Thyroid gland (tissue), 4 donors: ENCODE measurements around the gene CALD1. TPM values are rescaled to one million over a fixed set of nuclear protein-coding genes. Genes with fewer than 3 reads are reported as not detected.
A peak's percentile ranks its signal among the peaks of the same experiment; 100 is the strongest.

Experiments
- DNase-seq, 2 donors: peaks; one replicate each; pipeline ENCODE4 v3.0.0-alpha.2; 2019
- H3K27ac ChIP-seq, 3 donors: fragments of 200-600 bp; sonication (generic); 1 replicate in 2 of 3; 2 replicates in 1 of 3; pipeline ENCODE4 v1.5.1; 2016 to 2019; ENCODE audit warnings: mild to moderate bottlenecking in 1 of 3, moderate library complexity in 1 of 3
- H3K27me3 ChIP-seq: fragments of 200-600 bp; sonication (generic); one replicate; pipeline ENCODE4 v1.5.1; 2019
- H3K36me3 ChIP-seq, 2 donors: fragments of 200-600 bp; sonication (generic); one replicate each; pipeline ENCODE4 v1.5.1; 2016 to 2019
- H3K4me1 ChIP-seq, 2 donors: fragments of 200-600 bp; sonication (generic); one replicate each; pipeline ENCODE4 v1.5.1; 2017 to 2019
- H3K4me3 ChIP-seq, 3 donors: fragments of 200-600 bp; sonication (generic); replicated peaks in 1 of 3; 1 replicate in 2 of 3; 2 replicates in 1 of 3; pipeline ENCODE4 v1.5.1; 2016; ENCODE audit warnings: mild to moderate bottlenecking in 1 of 3
- H3K9me3 ChIP-seq: fragments of 200-600 bp; sonication (generic); one replicate; pipeline ENCODE4 v1.5.1; 2017
- POLR2A ChIP-seq, 2 donors: fragments of 450-650 bp; IDR thresholded peaks; one replicate each; pipeline ENCODE4 v1.6.1; 2017; ENCODE audit warnings: antibody characterized with exemption in 2 of 2, mild to moderate bottlenecking in 2 of 2, moderate library complexity in 1 of 2
- WGBS, 2 donors: methylation state at CpG; one replicate each; pipeline ENCODE4 v1.1.5; 2017; 5-methylcytosine and 5-hydroxymethylcytosine counted together
- intact Hi-C: fragments of 100-400 bp; cut with DNase I; formaldehyde crosslinking; loops from one replicate; pipeline ENCODE4 v1.15.1; 2023
- total RNA-seq, 4 donors: library from RNA; depleted of rRNA; stranded (reverse); fragments of >200 nt; gene quantifications; one replicate each; pipeline ENCODE4 v1.2.3, GENCODE V29; 2016
- TF ChIP-seq, protein P1 (sequence below), 6 experiments: fragments of 200-600 bp in 3 of 6; fragments of 450-650 bp in 3 of 6; sonication (generic) in 3 of 6; IDR thresholded peaks; one replicate each; pipeline ENCODE4 v1.5.1; 2016 to 2019; ENCODE audit warnings: antibody characterized with exemption in 6 of 6, mild to moderate bottlenecking in 2 of 6, inconsistent platforms in 1 of 6, moderate library complexity in 1 of 6

CALD1 gene
- total RNA-seq, 4 donors from 2014 or later: 141 to 223 (median 169) TPM

DNA sequence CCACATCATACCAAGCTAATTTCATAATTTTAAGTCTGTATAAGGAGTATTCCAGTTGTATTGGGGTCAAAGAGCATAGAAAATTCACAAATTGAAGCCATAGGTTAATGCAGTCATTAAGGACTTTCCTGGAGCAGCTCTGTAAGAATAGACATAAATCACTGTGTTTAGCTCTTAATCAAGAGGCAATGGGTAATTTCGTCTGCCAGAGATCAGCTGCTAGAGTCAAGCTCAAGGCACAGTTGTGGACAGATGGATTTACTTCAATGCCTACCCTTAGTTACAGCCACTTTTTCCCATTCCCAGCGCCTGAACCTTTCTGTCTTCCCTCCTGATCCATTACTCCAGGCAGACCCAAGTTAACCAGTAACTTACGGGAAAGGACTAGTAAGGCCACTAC, 166.3 kb downstream of the CALD1 start:
- H3K36me3 ChIP-seq: peaks cover 12 to 23% of the 10 kb centered on the region in 2 donors
- 62 to 84% methylated on average over 3 of the region's 3 CpGs for WGBS, 2 donors
- H3K27ac ChIP-seq: no peak overlapping the region
- H3K4me1 ChIP-seq: peaks cover 10 to 18% of the 10 kb centered on the region in 2 donors
- intact Hi-C loops: no loop called here
- no peak for DNase-seq
- H3K9me3 ChIP-seq: no peaks in the 10 kb centered on the region
- H3K4me3 ChIP-seq: no peak overlapping the region
- TF ChIP-seq POLR2A (IDR thresholded peaks at IDR 0.05): no peak
- TF ChIP-seq, protein P1, sequence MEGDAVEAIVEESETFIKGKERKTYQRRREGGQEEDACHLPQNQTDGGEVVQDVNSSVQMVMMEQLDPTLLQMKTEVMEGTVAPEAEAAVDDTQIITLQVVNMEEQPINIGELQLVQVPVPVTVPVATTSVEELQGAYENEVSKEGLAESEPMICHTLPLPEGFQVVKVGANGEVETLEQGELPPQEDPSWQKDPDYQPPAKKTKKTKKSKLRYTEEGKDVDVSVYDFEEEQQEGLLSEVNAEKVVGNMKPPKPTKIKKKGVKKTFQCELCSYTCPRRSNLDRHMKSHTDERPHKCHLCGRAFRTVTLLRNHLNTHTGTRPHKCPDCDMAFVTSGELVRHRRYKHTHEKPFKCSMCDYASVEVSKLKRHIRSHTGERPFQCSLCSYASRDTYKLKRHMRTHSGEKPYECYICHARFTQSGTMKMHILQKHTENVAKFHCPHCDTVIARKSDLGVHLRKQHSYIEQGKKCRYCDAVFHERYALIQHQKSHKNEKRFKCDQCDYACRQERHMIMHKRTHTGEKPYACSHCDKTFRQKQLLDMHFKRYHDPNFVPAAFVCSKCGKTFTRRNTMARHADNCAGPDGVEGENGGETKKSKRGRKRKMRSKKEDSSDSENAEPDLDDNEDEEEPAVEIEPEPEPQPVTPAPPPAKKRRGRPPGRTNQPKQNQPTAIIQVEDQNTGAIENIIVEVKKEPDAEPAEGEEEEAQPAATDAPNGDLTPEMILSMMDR (IDR thresholded peaks at IDR 0.05): no peak
- no peaks in the 10 kb centered on the region for H3K27me3 ChIP-seq

DNA sequence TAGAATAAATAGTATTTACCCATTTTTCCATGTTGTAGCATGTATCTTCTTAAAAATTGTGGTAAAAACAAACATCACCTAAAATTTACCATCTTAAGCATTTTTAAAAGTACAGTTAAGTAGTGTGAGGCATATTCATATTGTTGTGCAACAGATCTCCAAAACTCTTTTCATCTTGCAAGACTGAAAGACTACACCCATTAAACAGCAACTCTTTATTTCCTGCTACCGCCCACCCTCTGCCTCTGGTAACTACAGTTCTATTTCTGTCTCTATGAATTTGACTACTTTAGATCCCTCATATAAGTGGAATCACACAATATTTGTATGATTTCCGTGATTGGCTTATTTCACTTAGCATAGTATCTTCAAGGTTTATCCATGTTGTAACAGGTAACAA, 166.8 kb downstream of the CALD1 start:
- intact Hi-C loops: no loop called here
- Histone ChIP-seq H3K36me3 (peaks cover 18 to 29% of the 10 kb centered on the region in 2 donors), H3K4me1 (peaks cover 7 to 18% of the 10 kb centered on the region in 2 donors), H3K9me3 (no peaks in the 10 kb centered on the region), H3K27me3 (no peaks in the 10 kb centered on the region), H3K4me3 (no peak overlapping the region), H3K27ac (no peak overlapping the region)
- no peak for TF ChIP-seq POLR2A (IDR thresholded peaks at IDR 0.05)
- TF ChIP-seq, protein P1 (IDR thresholded peaks at IDR 0.05): no peak
- WGBS, 2 donors: 79 to 90% methylated on average over 2 of the region's 2 CpGs
- DNase-seq: no peak

DNA sequence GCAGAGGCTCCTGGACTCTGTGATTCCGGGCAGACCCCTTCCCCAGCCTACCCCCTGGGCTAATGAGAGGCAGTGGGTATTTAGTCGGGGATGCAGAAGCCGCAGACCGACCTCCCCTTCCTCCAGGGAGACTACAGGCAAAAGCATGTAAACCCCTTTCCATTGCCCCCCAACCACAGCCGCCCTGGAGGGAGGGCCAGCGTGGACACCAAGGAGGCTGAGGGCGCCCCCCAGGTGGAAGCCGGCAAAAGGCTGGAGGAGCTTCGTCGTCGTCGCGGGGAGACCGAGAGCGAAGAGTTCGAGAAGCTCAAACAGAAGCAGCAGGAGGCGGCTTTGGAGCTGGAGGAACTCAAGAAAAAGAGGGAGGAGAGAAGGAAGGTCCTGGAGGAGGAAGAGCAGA, 167.9 kb downstream of the CALD1 start:
- H3K27ac ChIP-seq: no peak overlapping the region
- no peaks in the 10 kb centered on the region for H3K27me3 ChIP-seq
- TF ChIP-seq POLR2A (IDR thresholded peaks at IDR 0.05): no peak
- TF ChIP-seq, protein P1 (IDR thresholded peaks at IDR 0.05): no peak
- no peak overlapping the region for H3K4me3 ChIP-seq
- H3K9me3 ChIP-seq: no peaks in the 10 kb centered on the region
- peaks cover 0 to 12% of the 10 kb centered on the region in 2 donors for H3K4me1 ChIP-seq
- intact Hi-C loops: no loop called here
- no peak for DNase-seq
- peaks cover 27 to 40% of the 10 kb centered on the region in 2 donors for H3K36me3 ChIP-seq
- 92 to 96% methylated on average over 17 of the region's 17 CpGs for WGBS, 2 donors

DNA sequence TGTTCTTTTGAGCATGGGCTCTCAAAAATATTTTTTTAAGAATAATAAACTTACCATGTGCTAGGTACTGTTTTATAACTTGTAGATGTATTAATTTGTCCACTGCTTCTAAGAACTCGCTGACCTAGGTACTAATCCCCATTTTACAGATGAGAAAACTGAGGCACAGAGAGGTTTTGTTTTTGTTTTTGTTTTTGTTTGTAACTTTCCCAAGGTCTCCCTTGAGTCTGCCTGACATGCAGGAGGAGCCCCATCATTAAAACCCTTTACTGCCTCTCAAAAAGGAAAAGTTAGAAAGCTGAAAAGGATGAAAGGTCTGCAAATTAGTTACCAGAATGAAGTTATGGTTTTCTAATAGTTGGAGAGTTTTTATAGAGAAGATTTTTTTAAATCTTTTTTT, 168.4 kb downstream of the CALD1 start:
- intact Hi-C loops: no loop called here
- H3K36me3 ChIP-seq: peaks cover 30 to 45% of the 10 kb centered on the region in 2 donors
- TF ChIP-seq, protein P1 (IDR thresholded peaks at IDR 0.05): no peak
- no peak for TF ChIP-seq POLR2A (IDR thresholded peaks at IDR 0.05)

DNA sequence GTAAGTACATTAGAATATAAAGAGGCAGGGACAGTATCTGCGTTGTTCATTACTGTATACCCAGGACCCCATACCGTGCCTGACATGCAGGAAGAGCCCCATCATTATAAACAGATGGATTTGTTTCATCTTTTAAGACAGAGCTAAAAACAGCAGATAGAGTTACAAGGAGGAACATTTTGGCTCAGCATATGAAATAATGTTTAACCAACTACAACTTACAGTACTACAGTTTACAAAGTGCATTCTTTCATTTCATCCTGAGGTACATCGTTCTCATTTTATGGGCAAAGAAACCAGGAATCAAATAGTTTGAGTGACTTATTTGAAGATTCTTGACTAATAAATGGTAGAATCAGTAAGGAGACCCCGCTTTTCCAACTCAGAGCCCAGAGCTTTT, 168.8 kb downstream of the CALD1 start:
- Histone ChIP-seq H3K27me3 (no peaks in the 10 kb centered on the region), H3K27ac (peak overlapping the region in 1 of 3 donors; percentile 35), H3K4me1 (peaks cover 0 to 12% of the 10 kb centered on the region in 2 donors), H3K9me3 (no peaks in the 10 kb centered on the region), H3K36me3 (peaks cover 34 to 49% of the 10 kb centered on the region in 2 donors), H3K4me3 (no peak overlapping the region)
- TF ChIP-seq, protein P1 (IDR thresholded peaks at IDR 0.05): no peak
- no peak for TF ChIP-seq POLR2A (IDR thresholded peaks at IDR 0.05)
- WGBS, 2 donors: 89 to 96% methylated on average over 4 of the region's 4 CpGs
- intact Hi-C loops: no loop called here
- DNase-seq: no peak

More for the DNA sequence above, 168.4 kb downstream of the CALD1 start:
- H3K9me3 ChIP-seq: no peaks in the 10 kb centered on the region
- no peaks in the 10 kb centered on the region for H3K27me3 ChIP-seq
- 95 to 96% methylated on average over 1 of the region's 1 CpG for WGBS, 2 donors
- DNase-seq: no peak
- H3K4me3 ChIP-seq: no peak overlapping the region
- H3K27ac ChIP-seq: no peak overlapping the region
- peaks cover 0 to 12% of the 10 kb centered on the region in 2 donors for H3K4me1 ChIP-seq
